H54 (cell line): Measurements from ENCODE around the gene WNT5A.

Source experiments
- DNase-seq: peaks from one replicate; pipeline ENCODE4 v3.0.0; 2011; ENCODE audit warnings: low spot score, mixed read lengths; ENCODE audit not compliant: insufficient read length
- FAIRE-seq: peaks from 3 replicates; lab custom pipeline; 2011; peaks lifted over from hg19 to GRCh38; lab: Jason Lieb, UNC
- POLR2A ChIP-seq: IDR thresholded peaks from 2 replicates; pipeline ENCODE4 v1.6.1; 2011; ENCODE audit warnings: low read depth, mild to moderate bottlenecking, low read length

WNT5A gene

DNA sequence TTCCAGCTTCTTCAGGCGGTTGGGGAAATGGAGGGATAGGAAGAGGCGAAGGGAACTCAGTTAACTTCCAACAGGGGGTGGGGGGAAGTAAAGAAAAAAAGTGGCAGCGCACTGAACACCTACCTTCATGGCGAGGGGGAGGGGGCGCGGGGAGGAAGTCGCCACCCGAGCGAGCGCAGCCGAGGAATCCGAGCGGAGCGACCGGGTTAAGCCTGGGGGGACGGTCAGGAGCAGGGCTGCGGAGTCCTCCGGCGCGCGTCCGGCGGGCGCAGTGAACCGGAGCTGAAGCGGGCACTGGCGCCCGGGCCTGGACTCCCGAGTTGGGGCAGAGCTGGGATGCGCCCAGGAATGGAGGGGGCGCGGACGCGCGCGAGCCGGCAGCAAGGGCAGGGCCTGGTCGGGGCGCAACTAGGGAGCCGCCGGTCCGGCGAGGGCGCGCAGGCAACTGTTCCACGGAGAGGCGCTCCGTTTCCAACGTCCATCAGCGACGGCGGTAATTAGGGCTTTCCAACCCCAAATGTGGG is at the start of gene WNT5A:
WNT5A (minus strand) TSS at position 450 of the 524 bp plus-strand sequence; CDS start at position 129, 321 bp downstream.
- no peak for TF ChIP-seq POLR2A
- no peak for DNase-seq
- FAIRE-seq, result no peak

DNA sequence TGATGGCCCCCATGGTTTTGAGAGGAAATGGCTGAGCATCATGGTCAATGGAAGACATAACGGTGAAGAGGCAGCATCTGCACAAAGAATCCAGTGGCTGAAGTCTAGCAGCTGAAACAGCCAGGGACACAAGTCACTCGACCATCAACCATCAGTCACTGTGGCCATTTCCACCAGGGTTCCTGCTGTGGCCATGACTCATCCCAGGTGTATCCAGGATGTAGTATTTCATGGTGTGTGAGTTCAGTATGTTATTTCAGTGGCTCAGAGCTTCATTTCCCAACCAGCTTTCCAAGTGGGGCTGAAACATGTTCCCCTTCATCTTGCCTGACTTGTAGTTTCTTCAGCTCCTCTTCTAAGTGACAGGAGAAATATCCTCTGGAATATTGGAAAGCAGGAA is 47.8 kb upstream of the WNT5A start:
- no peak for TF ChIP-seq POLR2A
- FAIRE-seq, result no peak

DNA sequence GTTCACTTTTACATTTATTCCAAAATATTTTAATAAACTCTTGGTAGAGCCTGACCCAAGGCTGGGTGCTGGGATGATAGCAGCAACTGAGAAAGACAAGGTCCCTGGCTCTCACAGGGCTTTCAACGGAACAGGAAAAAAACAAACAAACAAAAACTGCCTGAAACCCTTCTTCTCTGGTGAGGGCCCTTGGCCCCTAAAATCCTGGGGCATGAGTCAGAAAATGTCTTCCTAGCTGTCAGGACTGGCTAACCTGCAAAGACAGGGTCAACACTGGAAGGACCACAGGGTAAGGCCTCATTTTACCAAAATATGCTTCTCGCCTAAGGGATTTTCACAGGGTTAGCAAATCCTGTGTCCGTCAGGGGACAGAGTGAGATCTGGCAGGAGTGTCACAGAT is 45.7 kb upstream of the WNT5A start:
- no peak for DNase-seq
- no peak for FAIRE-seq
- TF ChIP-seq POLR2A, result no peak

More for the DNA sequence above, 47.8 kb upstream of the WNT5A start:
- DNase-seq, result no peak

DNA sequence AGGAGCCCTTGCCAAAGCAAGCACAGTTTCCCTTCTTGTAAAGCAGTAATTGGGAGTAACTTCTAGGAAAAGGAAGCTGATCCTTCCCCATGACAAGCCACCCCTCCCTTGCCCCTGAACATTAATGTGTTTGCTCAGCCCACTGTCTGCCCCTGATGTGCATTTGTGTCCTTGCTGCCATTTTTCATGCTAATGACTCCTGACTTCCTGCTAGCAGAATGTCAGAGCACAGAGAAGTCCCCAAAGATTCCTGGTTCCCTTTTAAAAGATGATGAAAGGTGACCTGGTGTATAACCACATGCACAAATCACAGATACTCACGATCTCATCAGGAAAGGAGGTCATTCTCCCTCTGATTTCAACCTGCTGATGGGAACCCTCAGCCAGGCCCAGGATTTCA is 44.2 kb upstream of the WNT5A start:
- TF ChIP-seq POLR2A, result no peak
- no peak for DNase-seq
- no peak for FAIRE-seq

DNA sequence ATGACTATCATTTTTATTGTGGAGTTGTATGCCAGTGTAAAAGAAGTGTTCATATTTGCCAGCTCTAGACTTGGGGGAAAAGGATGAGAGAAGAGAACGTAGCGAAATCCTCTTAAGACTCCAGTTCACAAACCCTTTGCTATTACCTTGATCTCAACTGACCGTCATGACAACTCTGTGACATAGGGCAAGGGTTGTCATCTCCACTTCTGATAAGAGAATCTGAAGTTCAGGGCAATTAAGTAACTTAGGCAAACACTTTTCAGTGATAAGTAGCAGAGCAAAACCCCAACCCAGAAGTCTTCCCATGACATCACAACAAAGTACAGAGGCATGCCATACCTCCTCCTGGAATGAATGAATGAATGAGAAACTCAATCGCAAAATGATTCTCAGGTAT is 40.3 kb upstream of the WNT5A start:
- no peak for TF ChIP-seq POLR2A
- FAIRE-seq, result no peak

DNA sequence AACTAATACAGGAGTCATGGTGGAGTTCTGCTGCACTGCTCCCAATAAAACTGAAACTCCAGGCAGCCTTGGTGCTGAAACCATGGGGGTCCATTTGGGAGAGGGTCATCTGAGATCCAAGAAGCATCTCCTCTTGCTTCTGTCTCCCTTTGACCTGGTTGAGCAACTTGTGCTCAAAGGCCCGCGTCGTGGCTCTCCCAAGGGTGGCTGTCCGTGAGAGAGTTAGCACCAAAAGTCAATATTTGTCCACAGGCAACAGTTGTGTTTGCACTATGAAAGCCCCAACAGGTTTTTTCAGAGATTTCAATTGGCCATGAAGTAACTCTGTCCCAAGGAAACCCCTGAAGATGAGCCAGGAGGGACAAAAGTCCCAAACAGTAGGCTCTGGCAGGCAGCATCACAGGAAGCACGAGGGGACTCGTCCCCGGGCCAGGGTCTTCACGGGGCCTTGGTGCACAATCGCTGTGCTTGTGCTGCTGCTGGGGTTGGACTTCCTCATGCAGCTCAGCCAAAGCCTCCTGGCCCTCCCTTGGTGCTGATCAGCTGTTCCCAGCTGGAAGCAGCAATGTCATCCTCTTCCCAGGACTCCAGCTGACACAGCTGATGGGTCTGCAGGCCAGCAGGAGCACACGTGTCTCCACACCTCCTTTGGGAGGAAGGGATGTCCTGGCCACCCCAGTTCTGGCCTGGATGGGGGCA is 39.4 kb upstream of the WNT5A start:
- TF ChIP-seq POLR2A, result no peak
- DNase-seq, result no peak
- no peak for FAIRE-seq

More for the DNA sequence above, 40.3 kb upstream of the WNT5A start:
- no peak for DNase-seq

DNA sequence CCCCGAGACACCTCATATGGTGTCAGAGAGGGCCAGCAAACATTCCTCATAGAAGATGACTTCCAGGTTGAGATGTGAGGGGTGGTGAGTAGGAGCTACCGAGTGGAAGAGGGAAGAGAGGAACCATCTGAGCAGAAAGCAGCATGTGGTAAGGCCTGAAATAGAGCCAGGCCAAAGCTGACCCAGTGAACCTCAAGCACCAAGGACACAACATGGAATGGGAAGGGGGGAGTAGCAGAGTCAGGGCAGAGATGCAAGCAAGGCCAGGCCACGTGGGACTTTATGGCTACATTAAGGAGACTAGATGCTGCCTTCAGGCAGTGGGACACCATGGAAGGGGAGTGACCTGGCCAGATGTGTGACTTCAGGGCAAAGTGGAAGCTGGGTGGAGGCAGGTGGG is 38.3 kb upstream of the WNT5A start:
- FAIRE-seq (no peak), DNase-seq (no peak)

DNA sequence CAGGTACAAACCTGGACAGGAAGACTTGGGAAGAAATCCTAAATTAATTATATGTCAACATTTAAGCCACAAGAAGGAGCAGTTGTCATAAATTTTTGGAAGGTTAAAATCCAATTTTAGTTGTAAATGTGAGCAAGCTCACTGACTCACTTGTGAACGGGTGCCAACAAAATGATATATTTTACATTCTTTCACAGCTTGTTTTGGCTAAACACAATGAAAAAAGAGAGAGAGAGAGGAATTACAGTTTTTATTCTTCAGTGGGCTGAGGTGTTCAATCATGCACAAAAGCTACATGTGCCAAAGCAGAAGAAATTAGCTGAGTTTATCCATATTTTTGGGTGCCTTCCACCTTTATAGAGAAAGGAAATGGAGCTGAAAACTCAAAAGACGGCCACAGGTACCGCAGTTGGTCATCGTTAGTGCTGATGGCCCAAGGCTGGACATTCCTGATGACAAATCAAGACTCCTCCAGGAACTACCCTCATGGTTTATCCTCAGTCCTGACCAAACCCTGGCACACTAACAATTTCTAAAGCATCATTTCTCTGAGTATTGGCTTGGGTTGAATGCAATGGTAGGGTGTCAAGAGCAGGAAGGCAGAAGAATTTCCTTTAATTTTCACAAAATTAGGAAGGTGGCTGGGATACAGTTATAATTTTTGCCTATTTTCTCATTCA is 37.6 kb upstream of the WNT5A start:
- TF ChIP-seq POLR2A, result no peak
- FAIRE-seq (no peak), DNase-seq (peak; percentile 13)

More for the DNA sequence above, 38.3 kb upstream of the WNT5A start:
- TF ChIP-seq POLR2A, result no peak

DNA sequence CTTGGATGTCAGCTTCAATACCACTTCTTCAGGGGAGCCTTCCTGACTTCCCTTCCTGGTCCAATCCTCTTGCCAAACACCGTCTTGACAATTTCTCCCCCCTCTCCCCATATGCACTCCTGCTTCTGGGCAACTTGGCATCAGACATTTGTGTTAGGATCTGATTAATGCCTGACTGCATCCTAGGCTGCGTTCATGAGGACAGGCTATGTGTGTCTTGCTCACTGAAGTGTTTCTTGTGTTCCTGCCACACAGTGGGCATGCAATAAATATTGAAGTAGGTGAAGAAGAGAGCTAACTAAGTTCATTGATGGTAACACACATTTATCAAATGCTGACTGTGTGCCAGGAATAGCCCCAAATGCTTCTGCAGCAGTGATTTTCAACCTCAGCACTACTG is 36.4 kb upstream of the WNT5A start:
- no peak for TF ChIP-seq POLR2A
- FAIRE-seq (no peak), DNase-seq (no peak)

DNA sequence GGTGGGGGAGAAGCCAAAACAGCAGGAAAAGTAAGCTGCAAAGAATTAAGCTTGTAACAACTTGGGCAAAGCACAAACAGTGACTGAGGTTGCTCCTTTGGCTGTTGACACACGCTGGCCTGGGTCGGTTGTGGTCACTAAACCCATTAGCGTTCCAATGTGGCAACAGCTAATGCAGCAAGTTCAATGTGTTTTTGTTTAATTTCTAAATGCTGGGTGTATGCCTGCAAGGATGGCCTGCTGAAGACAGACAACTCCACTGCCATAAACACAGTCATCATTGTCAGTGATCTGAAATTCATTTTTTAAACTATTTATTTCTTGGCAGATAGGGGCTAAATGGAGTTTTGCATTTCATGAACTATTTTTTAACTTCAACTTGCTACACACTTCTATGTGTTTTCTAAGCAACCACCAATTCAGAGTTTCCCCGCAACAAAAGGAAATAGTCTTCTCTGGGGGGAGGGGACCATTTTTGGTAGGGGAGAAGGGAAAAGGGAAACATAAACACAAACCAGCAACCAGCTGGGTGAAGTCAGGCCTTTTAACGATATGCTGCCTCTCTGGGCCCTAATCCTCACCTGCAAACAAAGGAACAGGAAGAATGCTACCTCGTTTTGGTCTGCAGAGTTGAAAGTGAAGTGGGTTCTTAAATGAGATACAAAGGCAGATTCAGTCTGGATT is 34.8 kb upstream of the WNT5A start:
- DNase-seq (no peak), FAIRE-seq (no peak)
- TF ChIP-seq POLR2A, result no peak

DNA sequence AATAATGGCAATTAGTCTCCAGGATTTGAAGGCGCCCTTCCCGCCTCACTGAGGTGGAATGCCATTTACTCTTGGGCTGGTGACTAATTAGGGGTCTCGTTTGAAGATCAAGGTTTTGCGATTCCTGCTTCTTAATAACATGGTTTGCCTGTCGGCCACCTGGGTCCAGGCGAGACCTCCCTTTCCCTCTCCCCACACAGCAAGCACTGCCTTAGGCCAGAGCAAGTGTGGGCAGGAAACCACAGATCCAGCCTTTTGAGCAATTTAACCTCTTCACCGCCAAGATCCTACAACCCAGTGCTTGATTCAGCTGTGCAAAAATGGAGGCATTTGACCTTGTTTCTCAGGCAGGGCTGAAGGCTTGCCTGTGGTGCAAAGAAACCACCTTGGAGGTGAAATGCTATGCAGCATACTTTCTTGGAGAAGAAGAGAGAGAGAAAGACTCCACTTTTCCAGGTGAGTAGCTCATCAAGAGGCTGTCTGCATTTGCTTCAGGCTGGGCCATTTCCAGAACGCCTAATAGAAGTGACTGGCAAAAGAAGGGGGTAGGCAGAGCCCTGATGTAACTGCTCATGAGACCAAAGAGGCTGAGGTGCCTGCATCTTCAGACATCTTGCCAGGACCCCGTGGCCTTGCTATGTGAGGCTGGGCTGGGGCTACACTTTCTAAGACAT is 34.1 kb upstream of the WNT5A start:
- DNase-seq (no peak), FAIRE-seq (no peak)
- TF ChIP-seq POLR2A, result no peak

DNA sequence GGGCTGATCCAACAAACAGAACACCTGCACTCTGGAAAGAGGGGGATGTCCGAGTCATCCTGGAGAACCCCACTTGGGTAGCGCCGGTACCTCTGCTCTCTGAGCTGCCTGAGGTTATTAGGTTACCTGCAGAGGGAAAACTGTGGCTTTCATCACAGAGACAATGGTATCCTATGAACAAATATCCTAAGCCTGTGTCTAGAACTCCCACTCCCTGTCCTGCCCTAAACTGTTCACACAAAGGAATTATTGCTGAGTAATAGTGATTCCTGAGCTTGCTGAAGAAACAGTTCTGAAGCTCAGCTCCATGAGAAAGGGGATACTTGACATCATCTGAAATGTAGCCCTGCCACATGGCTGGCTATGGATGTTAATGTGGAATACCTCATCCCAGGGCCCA is 31.9 kb upstream of the WNT5A start:
- TF ChIP-seq POLR2A, result no peak
- FAIRE-seq (no peak), DNase-seq (no peak)

DNA sequence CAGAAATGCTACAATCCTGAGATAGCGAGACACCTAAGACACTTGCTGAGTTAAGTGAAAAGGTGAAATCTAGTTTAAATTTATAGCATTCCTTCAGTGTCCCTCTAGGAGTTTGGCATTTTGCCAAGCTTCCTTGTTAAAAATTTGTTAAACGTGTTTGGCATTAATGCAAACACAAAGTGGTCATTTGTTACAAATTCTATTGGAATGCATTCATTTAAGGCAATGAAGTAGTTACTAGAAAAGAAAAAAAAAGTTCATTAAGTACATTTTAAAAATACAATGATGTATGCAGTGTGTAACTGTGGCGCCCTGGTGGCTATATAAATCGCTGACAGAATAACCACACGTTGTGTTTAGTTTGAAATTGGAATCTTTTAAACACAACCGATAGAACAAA is 31.3 kb upstream of the WNT5A start:
- no peak for DNase-seq
- TF ChIP-seq POLR2A, result no peak
- FAIRE-seq, result no peak
